SIG-M5 treated with dmso at 0.1 percent for 504 hours (cell line): Measurements from ENCODE around the gene UNC93B1.
"Not testable (repeated sequence)": the region's sequence is repeated elsewhere in the genome, so short reads cannot be mapped to it uniquely, and the experiment has no call there.

Experiments
- DNase-seq: peaks from one replicate; lab custom pipeline; 2025; ENCODE audit not compliant: unreplicated experiment; lab: John Stamatoyannopoulos, UW

Gene UNC93B1

DNA sequence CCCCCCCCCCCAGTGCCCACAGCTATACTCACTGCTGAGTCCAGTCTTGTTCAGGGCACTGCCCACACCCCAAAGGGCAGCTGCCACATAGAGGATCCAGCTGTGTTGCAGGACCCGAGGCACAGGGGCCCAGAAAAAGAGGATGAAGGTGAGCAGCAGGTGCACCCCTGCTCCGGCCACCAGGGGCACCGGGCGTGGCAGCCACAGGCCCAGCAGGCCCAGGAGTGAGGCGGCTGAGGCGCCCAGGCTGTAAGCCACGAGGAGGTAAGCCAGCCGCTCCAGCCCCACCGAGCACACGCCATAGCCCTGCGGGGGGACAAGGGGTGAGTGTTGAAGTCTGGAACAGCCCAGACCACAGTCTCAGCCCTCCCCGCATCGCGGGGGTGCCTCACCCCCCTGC, 8.3 kb downstream of the UNC93B1 start:
- DNase-seq = not testable (repeated sequence)

- not testable (repeated sequence) for DNase-seq
These were observed 8.8 kb downstream of the UNC93B1 start for GRCh38 chr11:67995129-67995528.

- DNase-seq = not testable (repeated sequence)
These were observed 9.5 kb downstream of the UNC93B1 start for GRCh38 chr11:67994387-67994786.

GRCh38 chr11:67993821-67994220, 10.1 kb downstream of the UNC93B1 start:
- DNase-seq = not testable (repeated sequence)

DNA sequence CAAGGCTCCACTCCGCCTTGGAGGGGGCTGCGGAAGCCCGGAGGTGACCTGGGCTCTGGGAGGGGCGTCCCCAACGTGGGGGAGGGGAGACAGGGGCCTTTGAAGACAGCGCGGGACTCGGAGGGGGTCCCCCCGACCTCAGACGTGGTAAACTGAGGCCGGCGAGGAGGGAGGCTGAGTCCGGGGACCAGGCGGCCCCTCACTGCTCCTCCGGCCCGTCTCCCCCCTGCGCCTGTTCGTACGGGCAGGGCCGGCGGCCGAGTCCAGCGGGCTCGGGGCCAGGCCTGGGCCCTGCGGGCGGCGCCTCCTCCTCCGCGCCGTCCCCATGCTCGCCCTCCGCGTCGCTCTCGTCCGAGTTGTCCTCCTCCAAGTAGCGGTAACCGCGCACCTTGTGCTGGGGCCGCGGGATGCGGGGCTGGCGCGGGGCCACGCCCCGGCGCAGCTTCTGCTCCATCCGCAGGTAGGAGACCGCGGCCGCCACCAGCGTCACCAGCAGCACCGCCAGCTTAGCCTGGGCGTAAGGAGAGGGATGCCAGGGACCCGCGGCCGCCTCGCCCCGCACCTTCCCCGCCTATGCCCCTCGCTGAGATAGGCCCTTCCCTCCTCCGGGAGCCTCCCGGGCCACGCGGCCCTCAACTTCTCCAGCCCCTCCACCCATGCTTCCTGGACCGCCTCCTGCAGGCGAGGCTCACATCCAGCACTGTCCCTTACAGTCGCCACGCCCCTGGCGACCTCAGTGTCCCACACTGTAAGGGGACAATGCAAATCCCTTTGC, 12.4 kb downstream of the UNC93B1 start:
- not testable (repeated sequence) for DNase-seq

GRCh38 chr11:67990546-67991346, 13.2 kb downstream of the UNC93B1 start:
- DNase-seq = not testable (repeated sequence)

DNA sequence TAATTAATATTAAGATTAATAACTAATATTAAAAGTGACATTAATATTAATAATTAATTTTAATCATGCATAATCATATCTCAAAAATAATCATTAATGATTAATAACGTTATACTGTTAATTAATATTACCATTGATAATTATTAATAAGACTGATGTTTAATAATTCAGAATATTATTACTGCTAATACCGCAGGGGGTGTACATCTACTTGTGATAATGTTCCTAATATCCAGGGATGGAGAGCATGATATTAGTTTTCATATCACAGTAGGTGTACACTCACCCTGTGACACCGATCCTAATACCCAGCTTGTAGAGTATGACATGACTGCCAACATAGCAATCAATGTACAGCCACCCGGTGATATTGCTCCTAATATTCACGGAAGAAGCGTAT, 18.6 kb downstream of the UNC93B1 start:
- DNase-seq = not testable (repeated sequence)

DNA sequence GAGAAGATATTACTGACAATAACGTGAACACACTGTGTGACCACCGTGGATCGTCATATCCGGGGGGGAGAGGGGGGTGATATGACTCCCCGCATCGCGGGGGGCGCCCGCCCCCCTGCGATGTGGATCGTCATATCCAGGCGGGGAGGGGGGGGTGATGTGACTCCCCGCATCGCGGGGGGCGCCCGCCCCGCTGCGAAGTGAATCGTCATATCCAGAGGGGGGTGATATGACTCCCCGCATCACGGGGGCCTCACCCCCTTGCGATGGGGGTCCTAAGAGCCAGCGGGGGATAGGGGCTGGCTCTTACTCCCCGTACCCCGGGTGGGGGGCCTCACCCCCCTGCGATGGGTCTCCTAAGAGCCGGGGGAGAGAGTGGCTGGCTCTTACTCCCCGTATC, 19.9 kb downstream of the UNC93B1 start:
- DNase-seq = no peak

DNA sequence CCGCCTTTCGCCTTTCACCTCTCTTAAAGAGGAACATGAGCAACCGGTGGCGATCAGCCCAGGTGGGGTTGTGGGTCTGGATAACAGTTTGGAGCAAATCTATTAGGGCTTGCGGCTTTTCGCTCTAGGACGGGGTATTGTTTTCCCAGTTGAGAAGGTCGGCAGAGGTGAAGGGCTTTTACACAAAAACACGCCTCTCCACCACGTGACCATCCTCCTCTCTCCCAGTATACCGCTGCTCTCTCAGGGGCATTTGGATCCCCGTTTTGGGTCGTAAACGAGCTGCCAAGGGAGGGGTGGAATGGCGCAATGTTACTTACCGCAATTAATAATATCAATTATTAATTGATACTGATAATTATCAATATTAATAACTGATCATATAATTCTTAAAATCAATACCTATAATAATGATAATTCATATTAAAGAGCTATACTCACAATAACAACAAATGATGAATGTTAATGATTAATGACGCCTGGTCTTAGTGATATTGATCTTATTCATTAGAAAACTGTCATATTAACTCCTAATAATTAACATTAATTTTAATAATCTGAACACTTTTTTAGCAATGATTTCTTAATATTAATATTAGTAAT, 21.5 kb downstream of the UNC93B1 start:
- DNase-seq = not testable (repeated sequence)

DNA sequence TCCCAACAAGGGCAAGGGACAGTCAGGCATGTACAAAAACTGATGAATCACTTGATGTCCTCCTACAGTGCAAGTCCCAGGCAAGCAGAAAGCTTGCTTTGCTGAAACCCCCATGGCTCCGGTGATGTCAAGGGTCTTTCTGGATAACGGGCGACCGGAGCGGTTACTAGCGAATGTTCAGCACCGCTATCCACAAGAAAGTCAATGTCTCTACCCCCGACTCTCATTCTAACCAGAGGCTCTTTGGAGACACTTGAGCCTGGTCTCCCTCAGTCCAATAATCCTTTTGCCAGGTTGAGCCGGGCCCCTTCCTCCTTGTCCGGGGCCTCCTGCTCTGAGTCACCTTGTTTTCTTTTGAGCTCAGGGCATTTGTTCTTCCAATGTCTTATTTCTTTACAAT, 22.7 kb downstream of the UNC93B1 start:
- DNase-seq = not testable (repeated sequence)

- peak; percentile 8 for DNase-seq
These were observed 25.0 kb downstream of the UNC93B1 start for GRCh38 chr11:67978766-67979418.

- DNase-seq = not testable (repeated sequence)
These were observed 29.2 kb downstream of the UNC93B1 start for GRCh38 chr11:67974746-67975145.

DNA sequence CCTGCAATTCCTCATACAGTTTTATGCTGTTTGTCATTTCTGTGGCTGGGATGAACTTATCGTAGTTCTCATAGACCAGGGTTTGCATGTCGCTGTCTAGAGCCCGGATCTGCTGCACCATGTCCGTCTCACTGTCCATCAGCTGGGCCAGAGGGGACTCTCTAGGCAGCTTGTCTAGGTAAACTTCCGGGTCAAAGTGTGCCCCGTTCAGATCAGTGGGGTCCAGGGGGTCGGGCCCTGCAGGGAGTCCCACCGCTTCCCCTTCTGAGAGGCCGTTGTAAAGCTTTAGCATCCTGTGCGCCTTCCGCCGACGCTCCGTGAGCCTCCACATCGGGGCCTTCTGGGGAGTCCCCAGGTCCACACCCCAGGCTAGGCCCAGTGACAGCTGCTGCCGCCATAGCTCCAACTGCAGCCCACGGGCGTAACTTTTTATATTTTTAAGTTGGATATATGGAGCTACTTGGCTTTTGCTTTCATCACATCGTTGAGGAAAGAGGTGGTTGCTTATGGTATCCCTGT, 38.0 kb downstream of the UNC93B1 start:
- DNase-seq = not testable (repeated sequence)

DNA sequence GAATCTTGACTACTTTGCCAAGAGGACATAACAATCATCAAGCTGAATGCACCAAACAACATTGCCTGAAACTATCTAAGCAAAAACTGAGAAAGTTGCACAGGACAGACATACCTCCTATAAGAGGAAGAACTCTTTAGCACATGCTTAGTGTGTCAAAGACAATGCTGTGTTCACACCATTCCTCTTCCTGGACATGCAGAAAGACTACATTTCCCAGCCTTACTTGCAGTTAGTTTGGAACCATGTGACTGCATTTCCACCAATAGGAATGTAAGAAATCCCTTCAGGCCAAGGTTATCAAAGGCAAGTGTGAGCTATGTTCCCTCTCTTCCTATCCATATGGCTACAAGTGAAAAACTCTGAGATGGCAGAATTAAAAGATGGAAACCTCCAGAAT, 39.2 kb downstream of the UNC93B1 start:
- not testable (repeated sequence) for DNase-seq

DNA sequence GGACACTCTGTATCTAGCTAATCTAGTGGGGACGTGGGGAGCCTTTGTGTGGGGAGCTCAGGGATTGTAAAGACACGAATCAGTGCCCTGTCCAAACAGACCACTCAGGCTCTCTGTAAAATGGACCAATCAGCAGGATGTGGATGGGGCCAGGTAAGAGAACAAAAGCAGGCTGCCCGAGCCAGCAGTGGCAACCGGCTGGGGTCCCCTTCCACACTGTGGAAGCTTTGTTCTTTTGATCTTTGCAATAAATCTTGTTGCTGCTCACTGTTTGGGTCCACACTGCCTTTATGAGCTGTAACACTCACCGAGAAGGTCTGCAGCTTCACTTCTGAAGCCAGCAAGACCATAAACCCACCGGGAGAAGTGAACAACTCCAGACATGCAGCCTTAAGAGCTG, 40.0 kb downstream of the UNC93B1 start:
- not testable (repeated sequence) for DNase-seq

GRCh38 chr11:67963217-67963616, 40.7 kb downstream of the UNC93B1 start:
- not testable (repeated sequence) for DNase-seq

GRCh38 chr11:67956236-67956635, 47.7 kb downstream of the UNC93B1 start:
- not testable (repeated sequence) for DNase-seq

DNA sequence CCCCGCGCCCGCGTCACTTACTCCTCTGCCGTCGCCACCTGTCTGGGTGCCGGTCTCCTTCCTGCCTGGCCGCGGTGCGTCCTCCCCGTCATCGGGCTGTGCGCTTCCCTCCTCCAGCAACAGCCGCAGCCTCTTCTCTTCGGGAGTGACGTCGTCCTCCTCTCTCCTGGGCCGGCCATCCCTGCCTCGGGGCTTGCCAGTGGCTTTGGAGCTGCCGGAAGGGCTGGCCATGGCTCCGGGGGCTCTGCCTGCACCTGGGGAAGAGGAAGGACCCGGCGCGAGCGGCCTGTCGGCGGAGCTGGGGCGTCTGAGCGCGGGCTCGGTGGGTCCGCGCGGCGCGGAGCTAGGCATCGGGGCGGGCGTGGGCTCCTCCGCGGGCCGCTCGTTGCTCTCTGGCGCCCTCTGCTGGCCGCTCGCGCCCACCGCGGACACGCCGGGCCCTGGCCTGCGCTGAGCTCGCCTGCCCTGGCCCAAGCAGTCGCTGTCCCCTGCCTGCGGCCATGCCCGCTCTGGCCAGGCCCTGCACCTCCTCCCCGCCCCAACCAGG, 48.4 kb downstream of the UNC93B1 start:
- DNase-seq = peak; percentile 15

DNA sequence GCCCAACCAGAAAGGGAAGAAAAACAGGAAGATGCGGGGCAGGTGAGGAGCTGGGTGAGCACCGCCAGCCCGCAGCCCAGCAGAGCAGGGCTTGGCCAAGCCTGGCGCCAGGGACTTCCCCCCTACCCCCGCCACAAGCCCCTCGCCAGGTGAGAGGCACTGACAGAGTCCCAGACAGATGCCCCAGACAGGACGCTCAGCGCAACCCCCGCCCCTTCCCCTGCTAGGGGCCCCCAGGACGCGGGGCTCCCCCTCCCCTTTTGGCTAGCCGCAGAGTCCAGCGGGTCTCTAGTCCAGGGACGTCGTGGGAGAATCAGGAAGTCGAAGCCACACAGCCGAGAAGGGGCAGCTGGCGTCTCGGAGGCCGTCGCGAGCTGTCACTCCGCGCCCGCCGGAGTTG, 48.9 kb downstream of the UNC93B1 start:
- not testable (repeated sequence) for DNase-seq

DNA sequence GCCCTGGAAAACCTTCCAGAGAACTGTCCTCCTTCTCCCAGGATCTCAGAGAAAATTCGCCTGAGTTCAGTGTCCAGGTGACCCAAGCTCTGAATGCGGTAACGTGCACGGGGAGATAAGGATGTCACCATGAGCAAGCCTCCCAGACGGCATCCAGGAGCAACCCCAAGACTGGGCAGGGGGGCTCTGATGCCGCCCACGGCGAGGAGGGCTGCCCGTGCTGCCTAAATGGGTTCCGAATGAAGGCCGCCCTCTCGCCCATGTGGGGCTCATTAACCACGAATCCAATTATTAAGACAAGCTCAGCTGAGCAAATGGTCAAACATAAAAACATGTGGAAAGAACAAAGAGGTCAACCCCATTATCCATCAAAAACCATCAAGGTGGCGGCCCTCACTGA, 49.6 kb downstream of the UNC93B1 start:
- not testable (repeated sequence) for DNase-seq

DNA sequence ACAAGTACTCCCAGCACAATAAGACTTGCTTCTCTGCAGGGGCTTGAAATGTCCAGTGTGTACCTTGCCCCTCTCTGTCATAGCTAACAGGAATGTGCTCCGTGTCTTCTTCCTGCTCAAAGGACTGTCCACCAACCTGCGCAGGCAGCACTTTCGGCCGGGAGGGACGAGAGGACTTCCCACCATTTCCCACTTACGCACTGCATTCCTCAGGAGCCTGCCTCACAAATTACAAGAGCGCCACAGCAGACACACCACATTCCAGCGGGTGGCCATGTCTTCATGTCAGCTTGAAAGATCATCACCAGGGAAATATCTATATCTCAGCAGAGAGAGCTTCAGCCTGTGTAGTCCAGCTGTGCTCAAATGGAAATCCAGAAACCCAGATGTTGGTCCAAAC, 53.2 kb downstream of the UNC93B1 start:
- not testable (repeated sequence) for DNase-seq
